ENCODE data around the gene AQP12B.

The AQP12B gene

DNA sequence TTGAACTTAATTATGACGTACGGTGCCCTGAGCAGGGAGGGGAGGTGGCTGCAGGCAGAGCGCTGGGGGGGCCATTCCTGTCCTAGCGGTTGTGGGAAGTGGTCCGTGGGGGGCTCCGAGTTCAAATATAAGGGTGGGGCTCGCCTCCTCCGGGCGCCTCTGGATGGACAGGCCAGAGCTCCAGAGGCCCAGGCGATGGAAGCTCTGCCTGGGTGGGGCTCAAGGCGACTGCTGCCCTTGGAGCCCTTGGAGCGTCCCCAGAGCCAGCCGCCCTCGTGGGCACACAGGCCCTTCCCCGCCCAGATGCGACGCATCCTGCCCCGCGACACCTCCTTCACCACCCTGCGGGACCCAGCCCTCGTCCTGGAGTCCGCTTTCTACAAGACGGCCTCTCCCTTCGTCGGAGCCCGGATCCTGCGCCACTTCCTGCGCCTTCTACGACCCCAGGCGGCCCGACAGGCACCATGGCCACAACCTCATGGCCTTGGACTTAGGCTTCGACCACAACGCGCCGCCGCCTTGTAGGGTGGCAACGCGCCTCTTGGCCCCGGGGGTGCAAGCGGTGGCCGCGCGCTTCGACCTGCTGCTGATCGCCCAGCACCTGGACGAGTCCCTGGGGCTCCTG, 10.5 kb downstream of the AQP12B start:
- Histone ChIP-seq H2AFZ (ENCODE audit: low read depth) (no peak overlapping the region), H3K36me3 (ENCODE audit: insufficient read depth) (no peaks in the 10 kb centered on the region), H4K20me1 (ENCODE audit: insufficient read depth) (no peaks in the 10 kb centered on the region), H3K79me2 (ENCODE audit: insufficient read depth, low read depth) (no peaks in the 10 kb centered on the region), H3K4me1 (ENCODE audit: low read depth, poor library complexity, severe bottlenecking) (no peaks in the 10 kb centered on the region), H3K27ac (no peak overlapping the region), H3K9ac (no peak overlapping the region), H3K4me3 (IDR thresholded peaks at IDR 0.05; ENCODE audit: insufficient read depth, low read depth, low read length) (no peak overlapping the region), H3K4me2 (no peak overlapping the region), H3K27me3 (ENCODE audit: insufficient read depth, low read depth) (peaks cover 14% of the 10 kb centered on the region; the same call in 1 of the 2 replicates)
- TF ChIP-seq, protein P1, sequence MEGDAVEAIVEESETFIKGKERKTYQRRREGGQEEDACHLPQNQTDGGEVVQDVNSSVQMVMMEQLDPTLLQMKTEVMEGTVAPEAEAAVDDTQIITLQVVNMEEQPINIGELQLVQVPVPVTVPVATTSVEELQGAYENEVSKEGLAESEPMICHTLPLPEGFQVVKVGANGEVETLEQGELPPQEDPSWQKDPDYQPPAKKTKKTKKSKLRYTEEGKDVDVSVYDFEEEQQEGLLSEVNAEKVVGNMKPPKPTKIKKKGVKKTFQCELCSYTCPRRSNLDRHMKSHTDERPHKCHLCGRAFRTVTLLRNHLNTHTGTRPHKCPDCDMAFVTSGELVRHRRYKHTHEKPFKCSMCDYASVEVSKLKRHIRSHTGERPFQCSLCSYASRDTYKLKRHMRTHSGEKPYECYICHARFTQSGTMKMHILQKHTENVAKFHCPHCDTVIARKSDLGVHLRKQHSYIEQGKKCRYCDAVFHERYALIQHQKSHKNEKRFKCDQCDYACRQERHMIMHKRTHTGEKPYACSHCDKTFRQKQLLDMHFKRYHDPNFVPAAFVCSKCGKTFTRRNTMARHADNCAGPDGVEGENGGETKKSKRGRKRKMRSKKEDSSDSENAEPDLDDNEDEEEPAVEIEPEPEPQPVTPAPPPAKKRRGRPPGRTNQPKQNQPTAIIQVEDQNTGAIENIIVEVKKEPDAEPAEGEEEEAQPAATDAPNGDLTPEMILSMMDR (conservative IDR thresholded peaks at IDR 0.05; ENCODE audit: low read depth, low read length): no peak

DNA sequence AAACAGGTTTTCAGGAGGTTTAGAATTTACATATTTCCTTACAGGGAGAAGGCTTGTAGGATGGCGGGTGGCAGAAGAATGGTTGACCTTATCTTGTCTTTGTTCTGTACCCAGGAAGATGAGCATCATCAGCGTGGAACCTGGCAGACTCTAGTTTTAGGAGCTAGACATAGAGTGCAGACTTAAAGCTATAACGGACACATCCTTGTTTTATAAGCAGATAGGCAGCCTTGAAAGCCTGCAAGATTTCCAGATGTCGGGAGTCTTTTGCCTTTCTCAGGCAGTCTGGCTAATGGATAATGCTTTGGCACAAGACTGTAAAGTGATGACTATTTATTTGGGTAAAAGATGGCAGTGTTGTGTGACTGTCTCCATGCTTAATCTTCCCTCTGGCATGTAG, 11.7 kb downstream of the AQP12B start:
- no peak overlapping the region for H3K4me2 ChIP-seq
- H4K20me1 ChIP-seq (ENCODE audit: insufficient read depth): no peaks in the 10 kb centered on the region
- no peak overlapping the region for H3K4me3 ChIP-seq (IDR thresholded peaks at IDR 0.05; ENCODE audit: insufficient read depth, low read depth, low read length)
- H3K4me1 ChIP-seq (ENCODE audit: low read depth, poor library complexity, severe bottlenecking): no peaks in the 10 kb centered on the region
- H3K79me2 ChIP-seq (ENCODE audit: insufficient read depth, low read depth): no peaks in the 10 kb centered on the region
- H2AFZ ChIP-seq (ENCODE audit: low read depth): no peak overlapping the region
- H3K36me3 ChIP-seq (ENCODE audit: insufficient read depth): no peaks in the 10 kb centered on the region
- TF ChIP-seq, protein P1 (conservative IDR thresholded peaks at IDR 0.05; ENCODE audit: low read depth, low read length): no peak
- H3K27ac ChIP-seq: no peak overlapping the region
- H3K9ac ChIP-seq: no peak overlapping the region
- peaks cover 23% of the 10 kb centered on the region; the same call in 1 of the 2 replicates for H3K27me3 ChIP-seq (ENCODE audit: insufficient read depth, low read depth)

- Histone ChIP-seq H3K27me3 (ENCODE audit: insufficient read depth, low read depth) (peaks cover 28% of the 10 kb centered on the region; the same call in 1 of the 2 replicates), H2AFZ (ENCODE audit: low read depth) (no peak overlapping the region), H3K4me2 (no peak overlapping the region), H3K27ac (no peak overlapping the region), H3K79me2 (ENCODE audit: insufficient read depth, low read depth) (no peaks in the 10 kb centered on the region), H3K9ac (no peak overlapping the region), H3K4me1 (ENCODE audit: low read depth, poor library complexity, severe bottlenecking) (no peaks in the 10 kb centered on the region), H3K36me3 (ENCODE audit: insufficient read depth) (no peaks in the 10 kb centered on the region), H4K20me1 (ENCODE audit: insufficient read depth) (no peaks in the 10 kb centered on the region), H3K4me3 (IDR thresholded peaks at IDR 0.05; ENCODE audit: insufficient read depth, low read depth, low read length) (no peak overlapping the region)
- TF ChIP-seq, protein P1 (conservative IDR thresholded peaks at IDR 0.05; ENCODE audit: low read depth, low read length): no peak
These were observed 12.3 kb downstream of the AQP12B start for GRCh38 chr2:240670402-240670801.

DNA sequence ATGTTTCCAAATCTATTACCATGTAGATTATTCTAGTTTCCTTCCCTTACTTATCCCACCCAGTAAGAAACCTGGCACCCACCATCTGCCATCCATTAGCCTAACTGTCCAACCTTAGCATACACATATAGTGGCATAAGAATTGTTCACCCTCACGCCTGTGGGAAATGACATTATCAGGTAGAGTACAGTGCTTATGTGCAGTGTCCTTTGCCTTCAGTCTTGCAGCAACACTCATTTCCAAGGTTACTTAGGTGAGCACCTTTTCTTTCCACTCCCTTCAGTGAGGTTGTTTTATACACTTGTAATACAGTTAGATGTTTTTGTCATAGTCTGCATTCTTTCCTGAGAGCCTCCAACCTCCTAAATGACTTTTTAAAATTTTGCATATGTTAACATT, 18.1 kb downstream of the AQP12B start:
- Histone ChIP-seq H4K20me1 (ENCODE audit: insufficient read depth) (no peaks in the 10 kb centered on the region), H3K9ac (no peak overlapping the region), H3K27me3 (ENCODE audit: insufficient read depth, low read depth) (peaks cover 17% of the 10 kb centered on the region; the same call in 1 of the 2 replicates), H3K27ac (no peak overlapping the region), H3K4me3 (IDR thresholded peaks at IDR 0.05; ENCODE audit: insufficient read depth, low read depth, low read length) (no peak overlapping the region), H3K4me1 (ENCODE audit: low read depth, poor library complexity, severe bottlenecking) (no peaks in the 10 kb centered on the region), H3K79me2 (ENCODE audit: insufficient read depth, low read depth) (no peaks in the 10 kb centered on the region), H3K4me2 (no peak overlapping the region), H2AFZ (ENCODE audit: low read depth) (no peak overlapping the region), H3K36me3 (ENCODE audit: insufficient read depth) (no peaks in the 10 kb centered on the region)
- TF ChIP-seq, protein P1 (conservative IDR thresholded peaks at IDR 0.05; ENCODE audit: low read depth, low read length): no peak

All from KMS-11 (cell line).